Lower leg skin (tissue), 3 donors: Measurements from ENCODE around the gene YWHAE.

Source experiments
- CTCF ChIP-seq, 3 donors: fragments of 450-650 bp; IDR thresholded peaks; one replicate each; pipeline ENCODE4 v1.5.1; 2016; ENCODE audit warnings: antibody characterized with exemption in 3 of 3, mild to moderate bottlenecking in 3 of 3, moderate library complexity in 2 of 3
- POLR2A ChIP-seq, 2 donors: fragments of 450-650 bp; IDR thresholded peaks; one replicate each; pipeline ENCODE4 v1.6.1; 2016 to 2017; ENCODE audit warnings: antibody characterized with exemption in 2 of 2, mild to moderate bottlenecking in 1 of 2, moderate library complexity in 1 of 2

GRCh38 chr17:1344521-1344920 is 55.5 kb downstream of the YWHAE start:
- TF ChIP-seq CTCF (IDR thresholded peaks at IDR 0.05) (no peak), POLR2A (IDR thresholded peaks at IDR 0.05) (no peak)
